ENCODE data around the gene MCL1. TPM values are rescaled to one million over a fixed set of nuclear protein-coding genes. Genes with fewer than 3 reads are reported as not detected.

Gene MCL1
- total and polyA plus RNA-seq, 10 of the 15 experiments (the other 5 are each of a cell fraction or from before 2014, with no cell fraction given), result 18.1 to 148 (median 86.4) TPM

- TF ChIP-seq MEF2B (IDR thresholded peaks at IDR 0.05; ENCODE audit: partially characterized antibody, poor library complexity, severe bottlenecking) (peak; percentile 40), ATF7 (IDR thresholded peaks at IDR 0.05; ENCODE audit: low read depth) (no peak), EED (IDR thresholded peaks at IDR 0.05; ENCODE audit: low read depth) (peak; percentile 73), SIX5 (IDR thresholded peaks at IDR 0.05; ENCODE audit: low read depth, low read length, severe bottlenecking) (no peak), MTA3 (IDR thresholded peaks at IDR 0.05; ENCODE audit: borderline replicate concordance, low read length) (no peak), CREB1 (IDR thresholded peaks at IDR 0.05; ENCODE audit: low read depth) (no peak), TCF3 (IDR thresholded peaks at IDR 0.05; ENCODE audit: borderline replicate concordance, insufficient read depth, low read depth, low read length) (peak; percentile 96; the same call in 1 of the 2 replicates), TCF12 (IDR thresholded peaks at IDR 0.05; ENCODE audit: low read depth, low read length) (peak; percentile 99), RAD21 (IDR thresholded peaks at IDR 0.05; ENCODE audit: insufficient read depth, low read depth, low read length) (no peak), E2F4 (IDR thresholded peaks at IDR 0.05; ENCODE audit: low read depth, low read length) (peak; percentile 54; the same call in 1 of the 2 replicates), SREBF1 (IDR thresholded peaks at IDR 0.05; ENCODE audit: low read length) (no peak), ZNF274 (IDR thresholded peaks at IDR 0.05; ENCODE audit: insufficient read depth, insufficient read length) (no peak), GABPA (IDR thresholded peaks at IDR 0.05; ENCODE audit: low read depth) (no peak), E4F1 (IDR thresholded peaks at IDR 0.05; ENCODE audit: borderline replicate concordance, partially characterized antibody) (no peak), USF2 (IDR thresholded peaks at IDR 0.05; ENCODE audit: borderline replicate concordance, low read depth, low read length) (no peak; the same call in 1 of the 2 replicates), CBX5 (IDR thresholded peaks at IDR 0.05; ENCODE audit: low read depth) (no peak), ZNF24 (IDR thresholded peaks at IDR 0.05) (no peak), BMI1 (IDR thresholded peaks at IDR 0.05; ENCODE audit: borderline replicate concordance) (no peak; the same call in 1 of the 2 replicates), DPF2 (IDR thresholded peaks at IDR 0.05) (peak; percentile 80; the same call in 1 of the 2 replicates), ATF3 (IDR thresholded peaks at IDR 0.05; ENCODE audit: borderline replicate concordance, extremely low read depth, low read depth, low read length) (no peak), RAD51 (IDR thresholded peaks at IDR 0.05) (peak; percentile 27; the same call in 1 of the 2 replicates), NR2C1 (IDR thresholded peaks at IDR 0.05) (no peak), HDAC2 (IDR thresholded peaks at IDR 0.05) (peak; percentile 18; the same call in 1 of the 2 replicates), BACH1 (IDR thresholded peaks at IDR 0.05; ENCODE audit: borderline replicate concordance) (0 out of 2 replicates have a peak, but pooled peaks have one; percentile 8), SRF (IDR thresholded peaks at IDR 0.05; ENCODE audit: low read depth in 2 of 2, low read length in 2 of 2) (no peak), NFXL1 (IDR thresholded peaks at IDR 0.05; ENCODE audit: borderline replicate concordance) (no peak)
These were observed 11.5 kb downstream of the MCL1 start (continued) for GRCh38 chr1:150567717-150568593.
